Panc1 (cell line): Measurements from ENCODE around the gene CEMIP. TPM values are rescaled to one million over a fixed set of nuclear protein-coding genes. Genes with fewer than 3 reads are reported as not detected.
A peak's percentile ranks its signal among the peaks of the same experiment; 100 is the strongest.

Experiments
- ATAC-seq: fragments of 200-7000 bp; cut with Tn5 transposase; 2 replicates; pipeline ENCODE4 v1.9.1; 2020; ENCODE audit warnings: mild to moderate bottlenecking, moderate library complexity
- BruUV-seq: library from RNA; stranded (reverse); fragments of 400-500 nt; replicated peaks from 2 replicates; lab custom pipeline; 2021; lab: Mats Ljungman, UMichigan
- CTCF ChIA-PET: fragments of 300-600 bp; sonication (Branson Sonifier 250); formaldehyde crosslinking; loops from one replicate; lab custom pipeline; 2022; ENCODE audit warnings: antibody characterized with exemption; lab: Charles Lee
- POLR2A ChIA-PET: fragments of 300-600 bp; sonication (Branson Sonifier 250); formaldehyde crosslinking; loops from one replicate; lab custom pipeline; 2022; ENCODE audit warnings: antibody characterized with exemption; lab: Charles Lee
- DNase-seq: peaks from one replicate; pipeline ENCODE4 v3.0.0-alpha.2; 2010; ENCODE audit warnings: low read depth, low spot score
- H3K27ac ChIP-seq: 2 replicates; pipeline ENCODE4 v1.5.1; 2011; ENCODE audit warnings: mild to moderate bottlenecking, low read length, inconsistent platforms
- H3K27me3 ChIP-seq: fragments of 200-500 bp; sonication (Bioruptor generic); 2 replicates; pipeline ENCODE4 v1.6.0; 2014; ENCODE audit warnings: low read length, inconsistent platforms; ENCODE audit not compliant: control insufficient read depth, insufficient read depth
- H3K36me3 ChIP-seq: fragments of 200-500 bp; sonication (Bioruptor generic); 2 replicates; pipeline ENCODE4 v1.5.1; 2014; ENCODE audit warnings: inconsistent platforms, mild to moderate bottlenecking, low read length, moderate library complexity; ENCODE audit not compliant: control insufficient read depth, insufficient read depth
- H3K4me1 ChIP-seq: 2 replicates; pipeline ENCODE4 v1.5.1; 2011; ENCODE audit warnings: inconsistent platforms, mild to moderate bottlenecking, low read length, moderate library complexity; ENCODE audit not compliant: control insufficient read depth, insufficient read depth
- H3K4me3 ChIP-seq, 2 experiments: 2 replicates each; pipeline ENCODE4 v1.5.1; 2011 to 2012; ENCODE audit warnings: low read depth in 2 of 2, low read length in 2 of 2, mild to moderate bottlenecking in 2 of 2, inconsistent platforms in 1 of 2, moderate library complexity in 1 of 2
- H3K9me3 ChIP-seq: fragments of 200-500 bp; sonication (Bioruptor generic); 2 replicates; pipeline ENCODE4 v1.5.1; 2014; ENCODE audit warnings: low read depth, mild to moderate bottlenecking, inconsistent platforms, low read length, moderate library complexity; ENCODE audit not compliant: control insufficient read depth, insufficient read depth
- CTCF ChIP-seq: fragments of 450-650 bp; IDR thresholded peaks from 2 replicates; pipeline ENCODE4 v1.5.1; 2017; ENCODE audit warnings: mild to moderate bottlenecking
- POLR2AphosphoS5 ChIP-seq: IDR thresholded peaks from 2 replicates; pipeline ENCODE4 v1.6.1; 2012; ENCODE audit warnings: mild to moderate bottlenecking, low read depth, low read length, moderate library complexity
- REST ChIP-seq, 2 experiments: IDR thresholded peaks; 2 replicates each; pipeline ENCODE4 v1.6.1; 2011 to 2012; ENCODE audit warnings: low read depth in 2 of 2, control low read depth in 1 of 2, low read length in 1 of 2, mild to moderate bottlenecking in 1 of 2, moderate library complexity in 1 of 2; ENCODE audit not compliant: insufficient read depth in 1 of 2
- SIN3A ChIP-seq: IDR thresholded peaks from 2 replicates; pipeline ENCODE4 v1.6.1; 2012; ENCODE audit warnings: low read depth, mild to moderate bottlenecking, low read length, moderate library complexity, borderline replicate concordance; ENCODE audit not compliant: insufficient read depth
- TCF7L2 ChIP-seq: IDR thresholded peaks from 2 replicates; pipeline ENCODE4 v1.6.1; 2011; ENCODE audit warnings: mild to moderate bottlenecking, low read depth, low read length, inconsistent platforms
- in situ Hi-C: cut with HindIII; loops from 2 replicates; pipeline ENCODE4 v1.10.0; 2016; ENCODE audit warnings: low sequenced_read_pairs, low pct_unique_long_range_greater_than_20kb
- intact Hi-C: fragments of 100-400 bp; cut with micrococcal nuclease; formaldehyde crosslinking; loops from one replicate; pipeline ENCODE4 v1.10.0; 2022; ENCODE audit not compliant: unreplicated experiment
- total RNA-seq: library from RNA; stranded (reverse); gene quantifications from one replicate; pipeline ENCODE4 v1.2.1, GENCODE V29; 2021; ENCODE audit not compliant: unreplicated experiment

Gene CEMIP
- total RNA-seq, 1 experiment from 2014 or later: 0.46 TPM

- ATAC-seq (peak; percentile 85), DNase-seq (no peak)
- CTCF ChIA-PET: no interaction called here
- intact Hi-C loops (no loop called here), in situ Hi-C loops (no loop called here)
- no TSS peak for BruUV-seq
- no peaks in the 10 kb centered on the region for H3K9me3 ChIP-seq
- no peak overlapping the region for H3K27ac ChIP-seq
- H3K27me3 ChIP-seq: 0 out of 2 replicates have a peak, but pooled peaks cover 3% of the 10 kb centered on the region
- no peak overlapping the region for H3K4me3 ChIP-seq
- POLR2A ChIA-PET: no interaction called here
- no peak for TF ChIP-seq SIN3A
- TF ChIP-seq TCF7L2: peak; percentile 82
- no peaks in the 10 kb centered on the region for H3K36me3 ChIP-seq
- H3K4me1 ChIP-seq: 0 out of 2 replicates have a peak, but pooled peaks cover 3% of the 10 kb centered on the region
Measured at GRCh38 chr15:80856809-80857377, 77.7 kb downstream of the CEMIP start.

- in situ Hi-C loops: no loop called here
Measured at GRCh38 chr15:80861731-80862170, 82.6 kb downstream of the CEMIP start.

More at GRCh38 chr15:80861731-80862170, 82.6 kb downstream of the CEMIP start:
- no TSS peak for BruUV-seq
- ChIA-PET CTCF (no interaction called here), POLR2A (no interaction called here)
- H3K4me1 ChIP-seq: 0 out of 2 replicates have a peak, but pooled peaks cover under 1% of the 10 kb centered on the region
- no peak overlapping the region for H3K27ac ChIP-seq
- TF ChIP-seq REST (IDR thresholded peaks at IDR 0.05; ENCODE audit: insufficient read depth in 1 of 2, low read depth in 2 of 2, low read length in 1 of 2) (no peak), POLR2AphosphoS5 (no peak), SIN3A (no peak), TCF7L2 (no peak), CTCF (no peak)
- no peaks in the 10 kb centered on the region for H3K9me3 ChIP-seq
- H3K27me3 ChIP-seq: 0 out of 2 replicates have a peak, but pooled peaks cover 5% of the 10 kb centered on the region
- intact Hi-C loops: no loop called here
- no peaks in the 10 kb centered on the region for H3K36me3 ChIP-seq
- ATAC-seq (no peak), DNase-seq (no peak)
- H3K4me3 ChIP-seq: no peak overlapping the region
